GM20431 (cell line): Measurements from ENCODE around the gene MLIP.

Experiments used
- in situ Hi-C: fragments of 300-500 bp; cut with MseI, MboI; formaldehyde crosslinking; loops from one replicate; pipeline ENCODE4 v1.15.0; 2020; ENCODE audit warnings: low sequenced_read_pairs; ENCODE audit not compliant: unreplicated experiment

The MLIP gene

GRCh38 chr6:54095723-54096122 lies 15.5 kb upstream of the MLIP start:
- in situ Hi-C loops, result no loop called here

GRCh38 chr6:54096811-54097210 lies 14.4 kb upstream of the MLIP start:
- in situ Hi-C loops, result no loop called here

- in situ Hi-C loops, result no loop called here
These were observed 13.5 kb upstream of the MLIP start for GRCh38 chr6:54097753-54098152.

- in situ Hi-C loops, result no loop called here
These were observed 12.7 kb upstream of the MLIP start for GRCh38 chr6:54098450-54099044.

- in situ Hi-C loops, result no loop called here
These were observed 12.0 kb upstream of the MLIP start for GRCh38 chr6:54099225-54099624.

GRCh38 chr6:54100411-54101006 lies 10.7 kb upstream of the MLIP start:
- in situ Hi-C loops, result no loop called here

GRCh38 chr6:54102238-54102637 lies 9.0 kb upstream of the MLIP start:
- in situ Hi-C loops, result no loop called here

- in situ Hi-C loops, result no loop called here
These were observed 7.7 kb upstream of the MLIP start for GRCh38 chr6:54103497-54103896.

DNA sequence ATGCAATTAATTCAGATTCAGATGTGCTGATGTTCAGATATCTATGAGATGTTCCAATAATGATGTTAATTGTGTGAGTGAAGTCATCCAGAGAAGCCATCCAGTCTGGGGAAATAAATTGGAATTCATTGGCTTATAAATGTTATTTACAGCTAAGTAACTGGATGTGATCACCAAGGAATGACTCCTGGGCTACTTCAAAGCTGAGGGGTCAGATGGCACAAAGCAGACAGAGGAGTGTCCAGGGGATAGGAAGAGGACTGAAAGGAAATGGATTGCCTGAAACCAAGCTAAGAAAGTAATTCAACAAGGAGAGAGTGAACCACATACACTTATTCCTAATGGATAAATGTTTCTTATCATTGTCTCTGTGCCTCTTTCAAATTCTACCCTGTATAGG lies 4.5 kb upstream of the MLIP start:
- in situ Hi-C loops, result no loop called here

GRCh38 chr6:54107470-54108090 lies 3.7 kb upstream of the MLIP start:
- in situ Hi-C loops, result no loop called here

DNA sequence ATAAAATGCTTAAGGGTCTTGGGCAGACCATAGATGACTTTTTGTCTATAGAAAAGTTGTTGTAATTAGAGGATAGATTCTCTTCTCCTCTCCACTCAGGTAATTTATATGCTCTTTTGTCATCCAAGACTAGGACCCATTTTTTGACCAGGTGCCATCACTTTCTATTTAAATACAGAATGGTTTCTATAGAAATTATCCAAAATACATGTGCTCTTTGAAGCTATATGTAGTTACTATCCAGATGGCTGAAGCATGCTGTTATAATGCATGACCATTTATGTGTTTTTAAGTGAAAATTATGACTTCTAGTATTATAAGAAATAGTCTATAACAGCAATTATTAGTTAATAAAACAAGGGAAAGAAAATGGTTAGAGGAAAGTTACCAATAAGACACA lies 3.0 kb upstream of the MLIP start:
- in situ Hi-C loops, result no loop called here

- in situ Hi-C loops, result no loop called here
These were observed 1.7 kb upstream of the MLIP start for GRCh38 chr6:54109586-54109985.

DNA sequence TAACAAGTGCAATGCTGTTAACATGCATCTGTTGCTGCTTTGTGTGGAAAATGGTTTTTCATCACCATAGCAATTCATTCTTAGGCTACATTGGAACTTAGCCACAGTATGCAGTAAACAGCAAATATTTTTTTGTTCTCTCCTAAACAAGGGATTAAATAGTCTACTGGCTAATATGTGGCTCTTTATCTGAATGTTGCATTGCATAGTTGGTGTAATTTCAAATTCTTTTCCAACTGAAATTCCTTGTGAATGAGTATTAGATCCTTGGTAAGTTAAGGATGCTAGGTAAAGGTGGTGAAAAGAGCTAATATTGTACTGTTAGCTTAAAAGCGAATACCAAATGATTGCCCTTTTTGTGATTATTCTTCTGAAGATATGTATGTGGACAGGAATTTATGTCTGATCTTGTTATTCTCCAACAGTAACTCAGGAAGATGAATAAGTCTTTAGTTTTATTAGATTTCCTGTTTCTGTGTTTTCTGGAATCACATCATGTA lies 958 bp downstream of the MLIP start:
- in situ Hi-C loops, result no loop called here

DNA sequence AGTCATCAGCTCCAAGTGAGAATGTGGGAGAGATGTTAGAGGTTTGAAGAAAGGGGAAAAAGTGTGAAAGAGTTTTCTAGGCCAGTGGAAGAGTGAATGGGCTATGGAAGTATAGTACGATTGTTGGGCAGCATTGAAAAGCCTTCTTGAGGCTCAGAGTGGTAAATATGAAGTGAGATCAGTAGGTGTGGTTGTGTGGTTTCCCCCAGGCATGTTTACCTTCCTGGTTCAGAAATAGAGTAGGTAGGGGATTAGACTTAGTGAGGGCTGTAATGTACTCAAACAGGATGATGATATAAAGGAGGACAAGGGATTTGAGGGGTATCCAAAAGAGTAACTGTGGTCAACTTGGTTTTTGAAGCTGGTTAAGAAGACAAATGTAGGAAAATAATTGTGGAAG lies 3.7 kb downstream of the MLIP start:
- in situ Hi-C loops, result no loop called here

GRCh38 chr6:54115966-54116365 lies 4.7 kb downstream of the MLIP start:
- in situ Hi-C loops, result no loop called here

DNA sequence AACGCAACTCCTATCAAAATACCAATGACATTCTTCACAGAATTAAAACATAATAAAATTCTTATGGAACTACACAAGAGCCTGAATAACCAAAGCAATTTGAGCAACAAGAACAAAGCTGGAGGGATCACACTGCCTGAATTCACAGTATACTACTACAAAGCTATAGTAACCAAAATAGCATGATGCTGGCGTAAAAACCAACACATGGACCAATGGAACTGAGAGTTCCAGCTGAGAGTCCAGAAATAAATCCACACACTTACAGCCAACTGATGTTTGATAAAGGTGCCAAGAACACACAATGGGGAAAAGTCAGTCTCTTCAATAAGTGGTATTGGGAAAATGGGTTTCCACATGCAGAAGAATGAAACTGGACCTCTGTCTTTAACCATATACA lies 6.9 kb downstream of the MLIP start:
- in situ Hi-C loops, result no loop called here

DNA sequence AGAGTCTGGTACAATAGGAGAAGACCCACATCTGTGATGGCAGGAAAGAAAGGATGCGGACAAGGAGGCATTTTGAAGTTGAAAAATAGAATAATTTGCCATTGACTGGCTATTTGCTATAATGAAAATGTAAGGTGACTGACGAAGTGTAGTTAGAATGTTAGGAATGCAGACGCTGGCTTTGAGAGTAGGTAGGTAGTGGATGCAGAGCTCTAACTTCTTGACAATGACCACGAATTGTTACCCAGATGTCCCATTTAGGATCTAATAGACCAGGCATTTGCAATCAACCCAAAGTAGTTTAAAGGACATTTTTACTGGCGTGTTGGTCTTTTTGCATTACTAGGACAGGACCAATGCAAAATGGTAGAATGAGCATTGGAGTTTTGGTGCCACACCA lies 14.2 kb downstream of the MLIP start:
- in situ Hi-C loops, result no loop called here

DNA sequence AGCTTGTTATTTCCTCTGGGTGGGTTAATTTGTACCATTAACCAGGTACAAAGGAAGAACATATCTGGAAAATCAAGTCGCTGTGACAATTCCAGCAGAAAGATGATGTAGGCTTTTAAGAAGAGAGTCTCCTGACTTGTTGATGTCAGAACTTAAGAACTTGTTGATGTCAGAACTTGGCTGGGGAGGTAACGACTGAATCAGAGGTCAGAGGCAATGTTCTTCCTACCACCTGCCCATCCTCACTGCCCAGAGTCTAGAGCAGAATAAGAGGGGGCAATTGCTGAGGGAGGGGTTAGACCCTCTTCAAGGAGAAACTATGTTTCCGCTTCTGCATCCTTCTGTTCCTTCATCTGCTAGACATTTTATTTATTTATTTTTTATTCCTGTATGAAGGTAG lies 18.9 kb downstream of the MLIP start:
- in situ Hi-C loops, result no loop called here

GRCh38 chr6:54132587-54132986 lies 21.3 kb downstream of the MLIP start:
- in situ Hi-C loops, result no loop called here

- in situ Hi-C loops, result no loop called here
These were observed 21.9 kb downstream of the MLIP start for GRCh38 chr6:54133186-54133585.

DNA sequence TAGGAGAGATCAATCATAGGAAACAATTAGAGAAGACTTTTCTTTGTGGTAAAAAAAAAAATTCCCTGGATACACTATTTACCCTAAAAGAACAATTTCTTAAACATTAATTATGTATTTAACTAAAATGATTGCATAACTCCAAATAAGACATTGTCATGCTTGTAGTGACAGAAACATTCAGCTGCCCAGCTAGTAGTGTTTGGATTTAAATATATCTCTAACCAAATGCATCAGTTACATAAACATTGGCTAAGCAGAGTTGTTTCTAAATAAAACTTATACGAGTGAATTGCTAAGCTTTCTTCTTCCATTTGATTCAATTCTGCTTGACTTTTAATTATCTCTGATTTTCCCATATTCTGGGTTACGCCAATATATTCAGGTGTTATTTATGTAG lies 23.7 kb downstream of the MLIP start:
- in situ Hi-C loops, result no loop called here
